Neural crest cell (in vitro differentiated cells): ENCODE data around the gene HOXC9. TPM values are rescaled to one million over a fixed set of nuclear protein-coding genes. Genes with fewer than 3 reads are reported as not detected.

Experiments used
- DNase-seq: peaks from one replicate; pipeline ENCODE4 v3.0.0; 2021; ENCODE audit warnings: low read depth, mixed read lengths, low spot score
- H3K27ac Mint-ChIP-seq: one replicate; pipeline ENCODE4 v1.8.0; 2021; ENCODE audit warnings: mild to moderate bottlenecking, mixed read lengths; ENCODE audit not compliant: unreplicated experiment
- H3K27me3 Mint-ChIP-seq: 2 replicates; pipeline ENCODE4 v1.8.0; 2021; ENCODE audit warnings: low read depth, mild to moderate bottlenecking, mixed read lengths
- H3K36me3 Mint-ChIP-seq: 2 replicates; pipeline ENCODE4 v1.8.0; 2021; ENCODE audit warnings: low read depth, mild to moderate bottlenecking, mixed read lengths
- H3K4me1 Mint-ChIP-seq: 2 replicates; pipeline ENCODE4 v1.8.0; 2021; ENCODE audit warnings: mixed read lengths
- H3K4me3 Mint-ChIP-seq: one replicate; pipeline ENCODE4 v1.8.0; 2021; ENCODE audit warnings: mild to moderate bottlenecking, mixed read lengths
- H3K9me3 Mint-ChIP-seq: 2 replicates; pipeline ENCODE4 v1.8.0; 2021; ENCODE audit warnings: mixed read lengths
- total RNA-seq: library from RNA; stranded (reverse); gene quantifications from 2 replicates; pipeline ENCODE4 v1.2.1, GENCODE V29; 2021
- TF ChIP-seq, protein P1 (sequence below): fragments of 200-600 bp; sonication (generic); conservative IDR thresholded peaks from 2 replicates; pipeline ENCODE4 v1.5.0; 2021; ENCODE audit warnings: antibody characterized with exemption, mild to moderate bottlenecking

Gene HOXC9
- total RNA-seq, 1 donor from 2014 or later, result 6.3 TPM

DNA sequence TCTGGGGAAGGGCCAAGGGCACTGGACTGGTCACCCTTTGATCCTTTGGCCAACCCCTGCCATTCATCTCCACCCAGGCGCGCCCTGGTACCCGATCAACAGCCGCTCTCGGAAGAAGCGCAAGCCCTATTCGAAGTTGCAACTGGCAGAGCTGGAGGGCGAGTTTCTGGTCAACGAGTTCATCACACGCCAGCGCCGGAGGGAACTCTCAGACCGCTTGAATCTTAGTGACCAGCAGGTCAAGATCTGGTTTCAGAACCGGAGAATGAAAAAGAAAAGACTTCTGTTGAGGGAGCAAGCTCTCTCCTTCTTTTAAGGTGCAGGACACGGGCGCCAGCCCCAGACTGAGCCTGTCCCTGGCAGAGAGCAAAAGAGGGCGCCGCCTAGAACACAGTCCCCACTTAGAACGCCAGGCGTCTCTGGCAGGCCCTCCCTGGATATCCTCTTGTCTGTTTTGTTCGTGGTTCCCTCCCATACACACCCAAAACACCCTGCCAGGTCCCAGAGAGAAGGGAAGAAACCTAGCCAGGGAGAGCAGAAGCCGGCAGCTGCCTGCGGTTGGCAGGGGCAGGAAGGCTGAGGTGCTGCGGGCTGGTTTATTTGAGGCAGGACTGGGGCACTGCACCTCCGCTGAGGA, 43.6 kb upstream of the HOXC9 start:
- DNase-seq, result no peak
- Mint-ChIP-seq H3K27me3 (peaks cover 99% of the 10 kb centered on the region), H3K36me3 (no peaks in the 10 kb centered on the region), H3K4me3 (no peak overlapping the region), H3K27ac (no peak overlapping the region), H3K9me3 (no peaks in the 10 kb centered on the region), H3K4me1 (no peaks in the 10 kb centered on the region)
- TF ChIP-seq, protein P1, sequence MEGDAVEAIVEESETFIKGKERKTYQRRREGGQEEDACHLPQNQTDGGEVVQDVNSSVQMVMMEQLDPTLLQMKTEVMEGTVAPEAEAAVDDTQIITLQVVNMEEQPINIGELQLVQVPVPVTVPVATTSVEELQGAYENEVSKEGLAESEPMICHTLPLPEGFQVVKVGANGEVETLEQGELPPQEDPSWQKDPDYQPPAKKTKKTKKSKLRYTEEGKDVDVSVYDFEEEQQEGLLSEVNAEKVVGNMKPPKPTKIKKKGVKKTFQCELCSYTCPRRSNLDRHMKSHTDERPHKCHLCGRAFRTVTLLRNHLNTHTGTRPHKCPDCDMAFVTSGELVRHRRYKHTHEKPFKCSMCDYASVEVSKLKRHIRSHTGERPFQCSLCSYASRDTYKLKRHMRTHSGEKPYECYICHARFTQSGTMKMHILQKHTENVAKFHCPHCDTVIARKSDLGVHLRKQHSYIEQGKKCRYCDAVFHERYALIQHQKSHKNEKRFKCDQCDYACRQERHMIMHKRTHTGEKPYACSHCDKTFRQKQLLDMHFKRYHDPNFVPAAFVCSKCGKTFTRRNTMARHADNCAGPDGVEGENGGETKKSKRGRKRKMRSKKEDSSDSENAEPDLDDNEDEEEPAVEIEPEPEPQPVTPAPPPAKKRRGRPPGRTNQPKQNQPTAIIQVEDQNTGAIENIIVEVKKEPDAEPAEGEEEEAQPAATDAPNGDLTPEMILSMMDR, result no peak

DNA sequence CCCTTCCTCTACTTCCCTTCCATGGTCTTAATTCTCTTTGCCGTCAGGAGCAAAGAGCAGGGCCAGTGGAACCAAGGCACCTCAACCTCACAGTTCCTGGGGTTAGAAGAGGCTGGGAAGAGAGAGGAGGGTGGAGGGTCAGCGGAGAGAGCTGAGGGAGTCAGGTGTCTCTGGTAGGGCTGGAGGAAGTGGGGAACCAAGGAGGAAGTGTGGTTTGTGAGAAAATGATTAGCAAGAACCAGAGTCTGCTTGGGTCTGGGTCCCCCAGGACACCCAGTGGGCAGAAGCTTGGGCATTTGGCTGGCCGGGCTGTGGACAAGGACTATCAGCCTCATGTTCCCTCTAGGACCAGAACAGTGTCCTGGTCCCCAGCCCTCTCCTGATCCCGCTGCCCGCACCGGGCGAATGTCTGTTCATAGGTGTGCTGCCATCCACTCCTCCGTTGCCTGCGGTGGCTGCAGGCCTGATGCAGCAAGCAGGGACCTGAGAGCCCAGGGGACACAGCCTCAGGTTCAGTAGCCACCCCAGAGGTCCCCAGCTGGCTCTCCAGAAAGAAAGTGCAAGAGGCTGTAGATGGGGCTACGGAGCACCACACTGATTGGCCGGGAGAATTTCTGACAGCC, 42.9 kb upstream of the HOXC9 start:
- H3K36me3 Mint-ChIP-seq, result no peaks in the 10 kb centered on the region
- H3K9me3 Mint-ChIP-seq, result no peaks in the 10 kb centered on the region
- no peak overlapping the region for H3K4me3 Mint-ChIP-seq
- no peak for DNase-seq
- no peak overlapping the region for H3K27ac Mint-ChIP-seq
- TF ChIP-seq, protein P1, result no peak
- H3K4me1 Mint-ChIP-seq, result no peaks in the 10 kb centered on the region
- H3K27me3 Mint-ChIP-seq, result peaks cover 99% of the 10 kb centered on the region

DNA sequence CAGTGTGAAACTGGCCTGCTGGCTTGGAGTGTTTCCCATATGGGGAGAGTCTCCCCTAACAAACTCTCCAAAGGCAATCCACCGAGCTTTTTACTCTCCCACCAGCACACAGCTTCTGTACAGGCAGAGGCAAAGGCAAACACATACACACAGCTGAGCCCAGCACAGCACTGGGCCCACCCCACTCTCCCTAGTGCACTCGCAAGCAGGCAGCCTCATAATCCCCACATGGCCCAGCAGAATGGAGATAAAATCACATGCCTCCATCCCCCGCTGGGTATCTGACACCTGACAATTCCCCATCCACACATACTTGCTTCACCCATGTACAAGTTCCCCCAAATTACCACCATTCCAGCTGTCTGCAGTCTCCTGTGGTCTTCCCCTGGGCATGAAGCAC, 41.8 kb upstream of the HOXC9 start:
- H3K4me1 Mint-ChIP-seq, result no peaks in the 10 kb centered on the region
- no peak for DNase-seq
- peaks cover 99% of the 10 kb centered on the region for H3K27me3 Mint-ChIP-seq
- TF ChIP-seq, protein P1, result no peak
- no peaks in the 10 kb centered on the region for H3K36me3 Mint-ChIP-seq
- no peaks in the 10 kb centered on the region for H3K9me3 Mint-ChIP-seq
- H3K4me3 Mint-ChIP-seq, result no peak overlapping the region
- H3K27ac Mint-ChIP-seq, result no peak overlapping the region

DNA sequence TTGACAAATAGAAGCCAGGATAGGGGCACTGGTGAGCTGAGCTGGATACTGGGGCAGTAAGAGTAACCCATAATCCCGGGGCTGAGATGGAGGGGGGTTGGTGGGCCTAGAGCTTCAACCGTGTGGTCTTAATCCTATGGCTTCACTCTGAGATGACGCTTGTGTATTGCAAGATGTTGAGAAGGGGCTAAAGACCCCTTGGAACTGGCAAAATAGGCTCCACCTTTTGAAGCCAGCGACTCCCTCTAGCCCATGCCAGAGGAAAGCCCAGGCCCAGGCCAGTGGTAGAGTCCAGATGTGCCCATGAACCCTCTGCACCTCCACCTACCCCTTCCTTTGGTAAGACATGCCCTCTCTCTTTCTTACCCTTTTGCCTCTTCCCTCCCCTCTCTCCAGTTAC, 40.6 kb upstream of the HOXC9 start:
- Mint-ChIP-seq H3K4me1 (no peaks in the 10 kb centered on the region), H3K4me3 (no peak overlapping the region), H3K36me3 (no peaks in the 10 kb centered on the region), H3K27me3 (peaks cover 99% of the 10 kb centered on the region), H3K9me3 (no peaks in the 10 kb centered on the region), H3K27ac (no peak overlapping the region)
- TF ChIP-seq, protein P1, result no peak
- no peak for DNase-seq

DNA sequence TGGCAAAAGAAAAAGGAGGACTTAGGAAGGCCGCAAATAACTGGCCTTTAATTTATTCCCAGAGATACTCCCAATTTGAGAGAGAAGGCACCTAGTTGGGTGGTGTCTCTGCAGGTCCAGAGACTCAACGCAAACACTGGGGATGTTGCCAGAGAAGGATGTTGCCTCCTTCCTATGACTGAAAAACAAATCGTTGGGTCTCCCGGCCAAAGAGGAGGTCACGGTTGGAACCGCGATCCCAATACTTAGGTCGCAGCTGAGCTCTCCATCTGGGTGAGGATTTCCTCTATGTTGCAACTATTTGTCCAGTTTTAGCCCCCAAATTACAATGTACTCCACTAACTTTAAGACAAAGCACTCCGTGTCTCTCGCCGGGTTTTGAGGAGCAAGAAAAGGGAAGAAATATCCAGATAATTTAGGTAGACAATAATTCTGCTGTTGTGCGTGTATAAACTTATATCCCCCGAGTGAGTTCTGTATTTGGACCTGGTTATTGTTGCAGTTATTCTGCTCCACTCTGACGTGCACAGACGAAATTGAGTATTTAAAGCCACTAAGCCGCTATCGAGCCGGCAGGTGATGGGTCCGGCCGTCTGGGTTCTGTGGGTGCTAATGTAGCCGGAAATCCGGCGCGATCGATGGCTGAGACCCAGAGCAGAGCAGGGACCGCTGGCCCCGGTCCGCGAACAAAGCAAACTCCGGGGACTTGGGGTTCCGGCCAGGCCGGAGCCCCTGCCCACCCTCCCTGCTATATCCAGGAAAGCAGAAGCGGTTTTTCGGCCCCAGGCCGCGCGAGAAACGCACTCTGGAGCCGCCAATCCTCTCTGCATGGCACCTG, 39.6 kb upstream of the HOXC9 start:
- Mint-ChIP-seq H3K27me3 (peaks cover 100% of the 10 kb centered on the region), H3K27ac (no peak overlapping the region), H3K9me3 (no peaks in the 10 kb centered on the region), H3K36me3 (no peaks in the 10 kb centered on the region), H3K4me1 (no peaks in the 10 kb centered on the region), H3K4me3 (no peak overlapping the region)
- no peak for DNase-seq
- TF ChIP-seq, protein P1, result no peak
